Ovary (tissue), 9 donors: ENCODE measurements around the gene XYLT1. TPM values are rescaled to one million over a fixed set of nuclear protein-coding genes. Genes with fewer than 3 reads are reported as not detected.
"Not testable (repeated sequence)": the region's sequence is repeated elsewhere in the genome, so short reads cannot be mapped to it uniquely, and the experiment has no call there.

Experiments used
- DNase-seq, 5 donors: peaks; one replicate each; pipeline ENCODE4 v3.0.0-alpha.2; 2019 to 2020
- H3K27ac ChIP-seq, 2 donors: fragments of 200-600 bp; one replicate each; pipeline versions ENCODE4 v1.5.1 to v1.8.0; 2019 to 2022
- H3K27me3 ChIP-seq: fragments of 200-600 bp; one replicate; pipeline ENCODE4 v1.8.0; 2022
- H3K36me3 ChIP-seq: fragments of 200-600 bp; sonication (generic); one replicate; pipeline ENCODE4 v1.5.1; 2019
- H3K4me1 ChIP-seq: one replicate; pipeline ENCODE4 v1.8.1; 2013; ENCODE audit warnings: mild to moderate bottlenecking, moderate library complexity; ENCODE audit not compliant: insufficient read depth
- H3K4me3 ChIP-seq: fragments of 200-600 bp; sonication (generic); one replicate; pipeline ENCODE4 v1.5.1; 2017
- H3K9me3 ChIP-seq, 2 donors: fragments of 200-600 bp in 1 of 2; sonication (generic) in 1 of 2; one replicate each; pipeline versions ENCODE4 v1.5.1 to v1.8.1; 2013 to 2019; ENCODE audit warnings: mild to moderate bottlenecking in 1 of 2, moderate library complexity in 1 of 2
- EP300 ChIP-seq: sonication (generic); formaldehyde crosslinking; IDR thresholded peaks from one replicate; pipeline ENCODE4 v1.6.1; 2017; ENCODE audit warnings: antibody characterized with exemption
- POLR2A ChIP-seq: fragments of 450-650 bp; IDR thresholded peaks from one replicate; pipeline ENCODE4 v1.6.1; 2017; ENCODE audit warnings: antibody characterized with exemption, mild to moderate bottlenecking, moderate library complexity
- WGBS, 3 donors: extraction: QIAGEN DNeasy Blood & Tissue Kit in 1 of 3; methylation state at CpG; one replicate each; pipeline versions ENCODE4 v1.1.5 to v1.1.7; 2013 to 2017; 5-methylcytosine and 5-hydroxymethylcytosine counted together
- intact Hi-C, 4 donors: fragments of 100-400 bp; cut with DNase I; formaldehyde crosslinking; loops; one replicate each; pipeline versions ENCODE4 v1.11.0 to v1.15.1; 2022 to 2023
- polyA plus RNA-seq, 2 donors: library from polyadenylated mRNA; stranded (reverse); fragments of 200-250 nt in 1 of 2; fragments of 350-450 nt in 1 of 2; fragmentation: Illumina TruSeq in 1 of 2; extraction: RNeasy Lipid Tissue Mini Kit (QIAGEN cat#74804) in 1 of 2; gene quantifications; one replicate each; pipeline ENCODE4 v1.2.3, GENCODE V29; 2013 to 2014
- total RNA-seq, 7 donors: library from RNA; depleted of rRNA in 2 of 7; stranded (reverse); fragments of >200 nt in 2 of 7; fragmentation: NEBNext Ultra II Directional in 3 of 7; extraction: Animal tissue kit (Norgen Biotek cat#: 25700) in 3 of 7; gene quantifications; one replicate each; pipeline versions ENCODE4 v1.1.0 to v1.2.4, GENCODE V29; 2016 to 2023
- TF ChIP-seq, protein P1 (sequence below), 3 donors: fragments of 450-650 bp in 2 of 3; fragments of 200-600 bp in 1 of 3; IDR thresholded peaks; one replicate each; pipeline versions ENCODE4 v1.5.1 to v1.8.0; 2016 to 2022; ENCODE audit warnings: antibody characterized with exemption in 3 of 3, mild to moderate bottlenecking in 1 of 3
- donor health status: DM: no; HTN: no; CAD: no; lungs with moderate emphysema.
- donor health status: DM: no; HTN: no; CAD: no.
- donor health status: Bipolar disorder and iron deficiency.
- donor health status: DM: yes; HTN: yes; CAD: no.
- donor health status: DM: no; HTN: no; CAD: no.
- donor health status: DM: yes; HTN: yes; CAD: no.

XYLT1 gene
- total and polyA plus RNA-seq, 9 donors: 3.2 to 38.0 (median 17.3) TPM

DNA sequence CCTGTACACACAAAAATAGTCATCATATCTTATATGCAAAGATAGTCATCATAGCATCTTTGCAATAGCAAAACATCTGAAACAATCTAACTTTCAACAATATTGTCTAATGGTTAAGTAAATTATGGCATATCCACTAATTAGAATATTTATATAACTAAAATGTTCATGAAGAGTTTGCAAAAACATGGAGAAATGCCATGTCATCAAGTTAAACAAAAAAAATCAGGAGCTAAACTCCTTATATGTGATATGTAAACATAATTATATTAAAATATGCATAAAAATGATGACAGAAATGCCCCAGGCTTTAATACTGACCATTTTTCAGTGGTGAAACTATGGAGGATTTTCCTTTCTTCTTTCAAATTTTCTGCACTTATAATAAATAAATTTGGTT, 22.3 kb upstream of the XYLT1 start:
- H3K4me1 ChIP-seq: no peaks in the 10 kb centered on the region
- no peaks in the 10 kb centered on the region for H3K9me3 ChIP-seq
- intact Hi-C loops: no loop called here

DNA sequence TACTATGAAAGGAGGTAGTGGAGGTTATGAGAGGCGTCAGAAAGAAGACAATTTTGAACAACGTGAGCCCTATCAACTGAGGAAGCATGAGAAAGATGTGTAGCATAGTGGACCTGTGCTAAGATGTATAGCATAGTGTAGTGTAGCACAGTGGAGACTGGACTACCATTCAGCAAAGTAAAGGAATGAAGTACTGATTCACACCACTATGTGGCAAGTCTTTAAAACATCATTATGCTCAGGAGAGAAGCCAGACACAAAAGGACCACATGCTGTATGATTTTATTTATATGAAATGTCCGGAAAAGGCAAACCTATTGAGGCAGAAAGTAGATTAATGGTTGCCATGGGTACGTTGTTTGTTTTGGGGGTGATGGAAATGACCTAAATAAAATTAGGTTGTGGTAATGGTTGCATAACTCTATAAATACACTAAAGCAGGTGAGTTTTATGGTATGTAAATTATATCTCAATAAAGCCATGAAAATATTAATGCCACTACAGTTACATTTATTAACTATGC, 20.4 kb upstream of the XYLT1 start:
- no peak overlapping the region for H3K27ac ChIP-seq
- H3K36me3 ChIP-seq: no peaks in the 10 kb centered on the region
- no peak for DNase-seq
- no peaks in the 10 kb centered on the region for H3K4me1 ChIP-seq
- WGBS, 3 donors: 70 to 78% (median 77%) methylated on average over 4 of the region's 4 CpGs
- intact Hi-C loops: no loop called here
- TF ChIP-seq, protein P1, sequence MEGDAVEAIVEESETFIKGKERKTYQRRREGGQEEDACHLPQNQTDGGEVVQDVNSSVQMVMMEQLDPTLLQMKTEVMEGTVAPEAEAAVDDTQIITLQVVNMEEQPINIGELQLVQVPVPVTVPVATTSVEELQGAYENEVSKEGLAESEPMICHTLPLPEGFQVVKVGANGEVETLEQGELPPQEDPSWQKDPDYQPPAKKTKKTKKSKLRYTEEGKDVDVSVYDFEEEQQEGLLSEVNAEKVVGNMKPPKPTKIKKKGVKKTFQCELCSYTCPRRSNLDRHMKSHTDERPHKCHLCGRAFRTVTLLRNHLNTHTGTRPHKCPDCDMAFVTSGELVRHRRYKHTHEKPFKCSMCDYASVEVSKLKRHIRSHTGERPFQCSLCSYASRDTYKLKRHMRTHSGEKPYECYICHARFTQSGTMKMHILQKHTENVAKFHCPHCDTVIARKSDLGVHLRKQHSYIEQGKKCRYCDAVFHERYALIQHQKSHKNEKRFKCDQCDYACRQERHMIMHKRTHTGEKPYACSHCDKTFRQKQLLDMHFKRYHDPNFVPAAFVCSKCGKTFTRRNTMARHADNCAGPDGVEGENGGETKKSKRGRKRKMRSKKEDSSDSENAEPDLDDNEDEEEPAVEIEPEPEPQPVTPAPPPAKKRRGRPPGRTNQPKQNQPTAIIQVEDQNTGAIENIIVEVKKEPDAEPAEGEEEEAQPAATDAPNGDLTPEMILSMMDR (IDR thresholded peaks at IDR 0.05): no peak
- TF ChIP-seq EP300 (no peak), POLR2A (no peak)
- no peak overlapping the region for H3K4me3 ChIP-seq
- H3K27me3 ChIP-seq: no peaks in the 10 kb centered on the region
- H3K9me3 ChIP-seq: no peaks in the 10 kb centered on the region

More for the DNA sequence above, 22.3 kb upstream of the XYLT1 start:
- no peaks in the 10 kb centered on the region for H3K36me3 ChIP-seq
- DNase-seq: no peak
- no peak overlapping the region for H3K27ac ChIP-seq
- no peaks in the 10 kb centered on the region for H3K27me3 ChIP-seq
- H3K4me3 ChIP-seq: no peak overlapping the region
- TF ChIP-seq, protein P1 (IDR thresholded peaks at IDR 0.05): no peak
- TF ChIP-seq POLR2A: no peak
- TF ChIP-seq EP300: no peak

DNA sequence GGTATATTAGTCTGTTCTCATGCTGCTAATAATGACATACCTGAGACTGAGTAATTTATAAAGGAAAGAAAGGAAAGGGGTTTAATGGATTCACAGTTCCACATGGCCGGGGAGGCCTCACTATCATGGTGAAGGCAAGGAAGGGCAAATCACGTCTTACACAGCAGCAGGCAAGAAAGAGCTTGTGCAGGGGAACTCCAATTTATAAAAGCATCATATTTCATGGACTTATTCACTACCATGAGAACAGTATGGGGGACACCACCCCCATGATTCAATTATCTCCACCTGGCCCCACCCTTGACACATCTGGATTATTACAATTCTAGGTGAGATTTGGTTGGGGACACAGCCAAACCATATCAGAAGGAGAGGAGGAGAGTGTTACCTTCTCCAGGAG, 17.7 kb upstream of the XYLT1 start:
- no peak for DNase-seq
- Histone ChIP-seq H3K27me3 (no peaks in the 10 kb centered on the region), H3K36me3 (no peaks in the 10 kb centered on the region), H3K27ac (no peak overlapping the region), H3K4me1 (no peaks in the 10 kb centered on the region), H3K9me3 (no peaks in the 10 kb centered on the region), H3K4me3 (no peak overlapping the region)
- TF ChIP-seq, protein P1 (IDR thresholded peaks at IDR 0.05): no peak
- TF ChIP-seq EP300 (no peak), POLR2A (no peak)
- 82 to 87% (median 87%) methylated on average over 2 of the region's 2 CpGs for WGBS, 3 donors
- intact Hi-C loops: loop anchor here in 1 of 4 donors (10.0 kb wide), 1 partner anchor 66 kb away; no protein-coding TSS in a partner anchor

DNA sequence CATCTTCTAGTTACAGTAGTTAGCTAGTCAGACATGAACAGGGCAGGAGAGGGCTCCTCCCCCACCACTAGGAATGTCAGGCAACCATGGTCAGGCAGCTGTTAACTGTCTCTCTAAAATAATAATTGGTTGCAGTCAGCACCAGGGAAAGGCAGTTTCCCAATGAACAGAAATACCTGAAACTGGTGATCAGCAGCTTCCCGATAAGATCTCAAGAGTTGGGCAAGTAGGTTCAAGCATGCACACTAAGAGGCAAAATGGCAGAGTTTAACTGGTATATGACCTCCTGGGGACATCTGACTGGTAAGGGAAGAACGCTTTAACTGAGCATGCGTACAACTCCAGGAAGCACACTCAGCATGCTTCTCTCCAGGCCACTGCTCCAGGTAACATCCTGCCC, 12.6 kb upstream of the XYLT1 start:
- no peak for DNase-seq
- TF ChIP-seq POLR2A: no peak
- TF ChIP-seq, protein P1 (IDR thresholded peaks at IDR 0.05): no peak
- no peak for TF ChIP-seq EP300
- Histone ChIP-seq H3K36me3 (no peaks in the 10 kb centered on the region), H3K9me3 (no peaks in the 10 kb centered on the region), H3K27me3 (no peaks in the 10 kb centered on the region), H3K27ac (no peak overlapping the region), H3K4me3 (no peak overlapping the region), H3K4me1 (no peaks in the 10 kb centered on the region)
- intact Hi-C loops: loop anchor here in 1 of 4 donors (10.0 kb wide), 1 partner anchor 71 kb away; no protein-coding TSS in a partner anchor
- WGBS, 3 donors: 25 to 55% (median 26%) methylated on average over 3 of the region's 3 CpGs

DNA sequence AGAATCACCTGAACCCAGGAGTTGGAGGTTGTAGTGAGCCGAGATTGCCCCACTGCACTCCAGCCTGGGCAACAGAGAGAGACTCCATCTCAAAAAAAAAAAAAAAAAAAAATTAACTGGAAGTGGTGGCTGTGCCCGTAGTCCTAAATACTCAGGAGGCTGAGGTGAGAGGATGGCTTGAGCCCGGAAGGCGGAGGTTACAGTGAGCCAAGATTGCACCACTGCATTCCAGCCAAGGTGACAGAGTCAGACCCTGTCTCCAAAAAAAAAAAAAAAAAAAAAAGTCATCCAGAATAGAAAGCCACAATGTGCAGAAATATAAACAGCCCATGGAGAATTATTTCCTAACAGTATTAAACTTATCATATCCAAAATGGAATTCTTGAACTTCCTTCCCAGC, 11.6 kb upstream of the XYLT1 start:
- H3K4me3 ChIP-seq, H3K27ac ChIP-seq, DNase-seq, H3K9me3 ChIP-seq, H3K27me3 ChIP-seq, H3K36me3 ChIP-seq, H3K4me1 ChIP-seq: not testable (repeated sequence)
- WGBS, 3 donors: 78 to 97% (median 79%) methylated on average over 4 of the region's 4 CpGs
- intact Hi-C loops: loop anchor here in 1 of 4 donors (10.0 kb wide), 1 partner anchor 72 kb away; no protein-coding TSS in a partner anchor
